Stimulated activated CD4-positive, alpha-beta T cell treated with anti-CD3 and anti-CD28 coated beads, Interleukin-2, amount 100 ng/mL, for 4 hours (primary cell): ENCODE measurements around the gene SSB.
"Not testable (repeated sequence)": the region's sequence is repeated elsewhere in the genome, so short reads cannot be mapped to it uniquely, and the experiment has no call there.

Experiments
- DNase-seq: peaks from one replicate; pipeline ENCODE4 v3.0.0-alpha.2; 2020; ENCODE audit warnings: low read depth

The SSB gene

DNA sequence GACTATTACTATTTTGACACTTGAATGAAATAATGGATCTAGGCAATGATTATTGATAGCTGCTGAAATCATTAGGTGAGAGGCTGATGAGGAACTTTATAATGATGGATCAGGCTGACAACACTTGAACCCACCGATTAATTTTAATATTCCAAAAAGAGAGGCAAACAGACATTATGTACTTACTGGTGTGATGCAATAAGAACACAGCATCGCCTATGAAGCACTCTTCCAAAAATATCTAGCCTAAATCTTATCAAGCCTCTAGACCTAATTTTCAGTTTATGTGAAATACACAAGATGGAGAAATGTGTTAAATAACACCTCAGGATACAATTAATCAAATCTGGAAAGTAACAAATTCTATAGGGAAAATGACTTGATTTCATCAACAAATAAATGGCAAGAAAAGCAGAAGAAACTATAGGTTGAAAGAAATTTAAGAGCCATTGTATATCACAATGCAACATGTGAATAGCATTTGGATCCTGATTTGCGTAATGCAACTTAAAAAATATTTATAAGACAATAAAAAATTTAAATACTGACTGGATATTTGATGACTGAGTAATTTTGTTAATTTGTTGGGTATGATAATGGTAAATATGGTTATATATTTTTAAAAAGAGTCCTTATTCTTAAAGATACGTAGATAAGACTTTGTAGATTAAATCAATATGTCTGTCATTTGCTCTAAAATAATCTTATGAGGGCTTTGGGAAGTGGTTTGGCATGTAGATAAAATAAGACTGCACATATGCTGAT, 17.2 kb upstream of the SSB start:
- DNase-seq, result no peak

DNA sequence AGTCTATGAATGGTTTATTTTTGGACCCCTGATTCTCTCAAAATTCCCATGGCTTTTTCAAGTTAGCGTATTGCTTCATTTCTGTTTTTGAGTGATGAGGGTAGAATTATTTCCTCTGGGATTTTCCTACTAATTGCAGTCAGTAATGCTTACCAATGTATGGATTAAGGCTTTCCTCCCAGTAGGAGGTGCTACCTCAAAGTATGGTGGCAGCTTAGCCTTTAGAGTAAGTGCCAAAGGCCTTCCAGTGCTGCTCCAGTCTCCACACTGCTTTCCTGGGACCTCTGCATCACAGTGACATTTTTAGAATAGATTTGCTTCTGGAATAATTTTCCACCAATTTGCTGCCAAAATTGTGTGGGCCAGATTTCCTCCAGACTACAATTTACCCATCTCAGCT, 16.2 kb upstream of the SSB start:
- DNase-seq, result no peak

GRCh38 chr2:169790581-169790980, 8.1 kb upstream of the SSB start:
- DNase-seq, result no peak

- DNase-seq, result no peak
Observed at GRCh38 chr2:169795181-169795580, 3.5 kb upstream of the SSB start.

GRCh38 chr2:169796441-169796840, 2.2 kb upstream of the SSB start:
- no peak for DNase-seq

DNA sequence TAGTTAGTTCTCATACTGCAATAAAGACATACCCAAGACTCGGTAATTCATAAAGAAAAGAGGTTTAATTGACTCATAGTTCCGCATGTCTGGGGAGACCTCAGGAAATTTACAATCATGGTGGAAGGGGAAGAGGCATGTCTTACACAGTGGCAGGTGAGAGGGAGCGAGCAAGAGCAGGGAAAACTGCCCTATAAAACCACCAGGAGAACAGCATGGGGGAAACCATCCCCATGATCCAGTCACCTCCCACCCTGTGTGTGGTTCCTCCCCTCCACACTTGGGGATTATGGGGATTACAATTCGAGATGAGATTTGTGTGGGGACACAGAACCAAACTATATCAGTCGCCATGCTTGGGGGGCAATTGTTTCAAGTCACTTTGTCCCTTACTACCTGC, 1.1 kb upstream of the SSB start:
- no peak for DNase-seq

DNA sequence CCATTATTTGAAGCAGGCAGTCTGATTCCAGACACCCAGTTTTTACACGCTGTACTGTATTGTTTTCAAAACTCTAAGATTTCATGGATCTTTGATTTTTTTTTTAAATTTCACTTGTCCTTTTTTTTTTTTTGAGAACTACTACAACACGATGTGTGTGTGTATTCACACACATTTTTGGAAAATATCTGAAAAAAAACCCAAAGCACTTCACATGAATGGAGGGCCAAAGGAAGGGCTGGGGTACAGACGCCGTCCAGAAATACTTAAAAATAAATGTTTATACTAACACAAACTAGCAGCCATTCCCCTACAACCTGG, 314 bp upstream of the SSB start:
- DNase-seq, result no peak

- no peak for DNase-seq
Observed at GRCh38 chr2:169803480-169803879, 4.8 kb downstream of the SSB start.

- DNase-seq, result no peak
Observed at GRCh38 chr2:169806586-169806985, 7.9 kb downstream of the SSB start.

DNA sequence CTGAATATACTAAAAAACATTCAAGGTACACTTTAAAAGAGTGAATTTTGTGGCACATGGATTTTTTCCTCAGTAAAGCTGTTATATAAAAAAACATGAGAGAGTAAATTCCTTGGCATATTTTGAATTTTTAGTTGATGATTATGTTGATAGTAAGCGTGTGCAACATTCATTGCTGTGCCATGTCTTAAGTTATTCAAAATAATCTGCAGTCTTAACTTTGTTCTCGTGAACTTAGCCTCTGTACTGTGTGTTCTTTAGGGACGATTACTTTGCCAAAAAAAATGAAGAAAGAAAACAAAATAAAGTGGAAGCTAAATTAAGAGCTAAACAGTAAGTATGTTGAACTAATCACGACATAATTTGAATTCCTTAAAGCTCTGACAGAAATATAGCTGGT, 9.6 kb downstream of the SSB start:
- DNase-seq, result no peak

DNA sequence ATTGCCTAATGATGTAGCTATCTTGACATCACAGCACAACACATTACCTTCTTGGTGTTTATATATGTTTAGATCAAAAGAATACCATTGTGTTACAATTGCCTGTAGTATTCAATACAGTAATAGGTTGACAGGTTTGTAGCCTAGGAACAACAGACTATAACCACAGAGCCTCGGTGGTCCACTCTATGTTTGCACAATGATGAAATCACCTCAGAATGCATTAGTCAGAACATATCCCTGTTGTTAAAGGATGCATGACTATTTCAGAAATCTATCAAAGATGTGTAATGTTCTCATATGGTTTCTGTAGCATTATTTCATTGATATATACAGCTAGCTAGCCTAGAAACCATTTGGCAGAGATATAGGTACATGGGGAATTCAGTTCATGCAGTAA, 17.2 kb downstream of the SSB start:
- DNase-seq, result no peak

GRCh38 chr2:169816961-169817360, 18.3 kb downstream of the SSB start:
- DNase-seq, result not testable (repeated sequence)

GRCh38 chr2:169817369-169817768, 18.7 kb downstream of the SSB start:
- not testable (repeated sequence) for DNase-seq

GRCh38 chr2:169818241-169818640, 19.6 kb downstream of the SSB start:
- no peak for DNase-seq

- DNase-seq, result no peak
Observed at GRCh38 chr2:169819106-169819505, 20.4 kb downstream of the SSB start.

GRCh38 chr2:169820101-169820500, 21.4 kb downstream of the SSB start:
- DNase-seq, result not testable (repeated sequence)

GRCh38 chr2:169822036-169822435, 23.4 kb downstream of the SSB start:
- no peak for DNase-seq

DNA sequence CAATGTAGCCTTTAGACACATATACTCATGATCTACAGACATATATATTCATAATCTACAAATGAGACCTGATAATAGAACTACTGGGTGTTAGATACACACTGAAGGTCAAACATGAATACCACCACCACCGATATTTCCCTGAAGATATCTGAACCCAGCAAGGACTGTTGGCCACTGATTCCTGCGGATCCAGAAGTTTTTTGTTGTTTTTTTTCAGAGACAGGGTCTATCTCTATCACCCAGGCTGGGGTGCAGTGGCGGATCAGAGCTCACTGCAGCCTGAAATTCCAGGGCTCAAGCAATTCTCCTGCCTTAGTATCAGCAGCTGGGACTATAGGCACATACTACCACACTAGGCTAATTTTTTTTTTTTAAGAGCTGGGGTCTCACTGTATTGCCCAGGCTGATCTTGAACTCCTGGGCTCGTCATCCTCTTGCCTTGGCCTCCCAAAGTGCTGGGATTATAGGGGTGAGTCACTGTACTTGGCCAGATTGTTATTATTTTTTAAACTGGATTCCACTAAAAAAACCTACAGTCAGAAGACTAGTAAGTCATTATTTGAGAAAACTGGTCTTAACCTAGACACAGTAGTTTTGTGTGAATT, 24.2 kb downstream of the SSB start:
- no peak for DNase-seq

- no peak for DNase-seq
Observed at GRCh38 chr2:169823996-169824372, 25.3 kb downstream of the SSB start.

DNA sequence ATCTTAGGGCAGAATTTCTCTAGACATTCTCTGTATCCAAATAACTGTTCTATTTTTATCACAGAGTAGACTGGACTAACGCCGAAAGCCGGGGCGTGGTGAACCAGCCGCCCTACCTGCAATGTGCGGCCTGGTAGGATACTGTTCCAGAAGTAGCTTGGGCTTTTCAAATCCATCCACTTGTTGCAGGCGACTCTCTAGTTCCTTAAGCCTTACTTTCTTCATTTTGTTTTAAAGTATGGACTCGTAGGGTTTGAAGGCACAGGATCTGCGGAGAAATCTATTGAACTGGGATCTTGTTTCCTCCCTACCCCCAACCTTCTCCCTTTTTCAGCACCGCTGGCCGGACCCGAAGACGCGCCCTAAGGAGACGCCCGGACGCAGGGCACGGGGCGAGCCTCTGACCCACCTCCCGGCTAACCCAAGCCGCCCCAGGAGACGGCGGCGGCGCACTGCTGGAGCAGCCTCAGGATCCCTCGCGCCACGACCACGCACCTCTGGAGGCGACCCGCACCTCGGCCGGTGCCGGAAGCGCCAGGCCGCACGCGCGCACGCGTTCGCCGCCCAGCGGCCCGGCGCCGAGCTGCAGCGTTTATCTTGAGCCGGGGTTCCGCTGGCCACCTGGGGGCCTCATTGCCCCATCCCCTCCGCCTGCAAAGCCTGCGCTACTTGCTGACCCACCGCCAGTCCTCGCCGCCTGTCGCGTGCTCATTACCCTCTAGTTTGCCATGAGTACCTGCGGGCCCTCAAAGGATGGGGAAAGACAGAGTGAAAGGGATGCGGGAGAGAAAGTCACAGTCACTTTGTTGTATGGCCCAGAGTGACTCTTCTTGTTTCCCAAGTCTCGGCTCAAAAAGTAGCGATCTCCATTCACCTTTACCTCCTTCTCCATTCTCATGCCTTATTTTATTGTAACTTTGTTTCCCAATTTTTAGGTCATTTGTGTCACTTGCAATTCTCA, 26.0 kb downstream of the SSB start, which contains the start of gene METTL5:
Gene METTL5 (minus strand): TSS at position 533 of the 961 bp plus-strand sequence. CDS start 308 bp downstream, at position 225.
- DNase-seq, result peak; percentile 64

GRCh38 chr2:169827272-169828140, 28.8 kb downstream of the SSB start, which contains the start of gene UBR3:
UBR3 (plus strand) TSS chr2:169827454; CDS start chr2:169827508, 54 bp downstream.
- DNase-seq, result peak; percentile 82
